GM18861 (cell line): ENCODE measurements around the gene TNS1.

Experiments
- ATAC-seq: cut with Tn5 transposase; IDR thresholded peaks from one replicate; pipeline ENCODE4 v1.9.1; 2021; ENCODE audit not compliant: unreplicated experiment

TNS1 gene

GRCh38 chr2:217947383-217948350 lies 55.1 kb downstream of the TNS1 start:
- no peak for ATAC-seq

GRCh38 chr2:217946051-217946450 lies 56.7 kb downstream of the TNS1 start:
- no peak for ATAC-seq

GRCh38 chr2:217945530-217945929 lies 57.3 kb downstream of the TNS1 start:
- ATAC-seq, result no peak

GRCh38 chr2:217944923-217945322 lies 57.9 kb downstream of the TNS1 start:
- no peak for ATAC-seq

- no peak for ATAC-seq
These were observed 58.4 kb downstream of the TNS1 start for GRCh38 chr2:217944366-217944765.

GRCh38 chr2:217943446-217944321 lies 59.1 kb downstream of the TNS1 start:
- no peak for ATAC-seq

GRCh38 chr2:217942731-217943335 lies 60.0 kb downstream of the TNS1 start:
- no peak for ATAC-seq

- no peak for ATAC-seq
These were observed 60.7 kb downstream of the TNS1 start for GRCh38 chr2:217941886-217942728.

GRCh38 chr2:217941339-217941738 lies 61.5 kb downstream of the TNS1 start:
- no peak for ATAC-seq

GRCh38 chr2:217940261-217941220 lies 62.3 kb downstream of the TNS1 start:
- ATAC-seq, result no peak

- no peak for ATAC-seq
These were observed 63.1 kb downstream of the TNS1 start for GRCh38 chr2:217939629-217940245.

GRCh38 chr2:217939220-217939619 lies 63.6 kb downstream of the TNS1 start:
- ATAC-seq, result no peak

- ATAC-seq, result no peak
These were observed 64.8 kb downstream of the TNS1 start for GRCh38 chr2:217938036-217938435.

GRCh38 chr2:217937446-217937845 lies 65.3 kb downstream of the TNS1 start:
- ATAC-seq, result no peak

GRCh38 chr2:217936952-217937351 lies 65.8 kb downstream of the TNS1 start:
- no peak for ATAC-seq

- ATAC-seq, result no peak
These were observed 66.7 kb downstream of the TNS1 start for GRCh38 chr2:217935901-217936684.

GRCh38 chr2:217935235-217935879 lies 67.4 kb downstream of the TNS1 start:
- ATAC-seq, result no peak
